AG09309 (cell line): Measurements from ENCODE around the gene USP49.
A peak's percentile ranks its signal among the peaks of the same experiment; 100 is the strongest.
"Not testable (repeated sequence)": the region's sequence is repeated elsewhere in the genome, so short reads cannot be mapped to it uniquely, and the experiment has no call there.

Source experiments
- DNase-seq: peaks from one replicate; pipeline ENCODE4 v3.0.0-alpha.2; 2010; ENCODE audit warnings: low read depth
- H3K4me3 ChIP-seq: 2 replicates; pipeline ENCODE4 v1.5.1; 2011; ENCODE audit warnings: mild to moderate bottlenecking, low read depth, low read length, moderate library complexity; ENCODE audit not compliant: control insufficient read depth
- TF ChIP-seq, protein P1 (sequence below): IDR thresholded peaks from 2 replicates; pipeline ENCODE4 v1.5.1; 2011; ENCODE audit warnings: mild to moderate bottlenecking, low read depth, low read length, inconsistent platforms; ENCODE audit not compliant: insufficient read depth, control insufficient read depth; ENCODE audit errors: missing control alignments

Gene USP49

GRCh38 chr6:41769376-41769775 lies 125.8 kb downstream of the USP49 start:
- TF ChIP-seq, protein P1, sequence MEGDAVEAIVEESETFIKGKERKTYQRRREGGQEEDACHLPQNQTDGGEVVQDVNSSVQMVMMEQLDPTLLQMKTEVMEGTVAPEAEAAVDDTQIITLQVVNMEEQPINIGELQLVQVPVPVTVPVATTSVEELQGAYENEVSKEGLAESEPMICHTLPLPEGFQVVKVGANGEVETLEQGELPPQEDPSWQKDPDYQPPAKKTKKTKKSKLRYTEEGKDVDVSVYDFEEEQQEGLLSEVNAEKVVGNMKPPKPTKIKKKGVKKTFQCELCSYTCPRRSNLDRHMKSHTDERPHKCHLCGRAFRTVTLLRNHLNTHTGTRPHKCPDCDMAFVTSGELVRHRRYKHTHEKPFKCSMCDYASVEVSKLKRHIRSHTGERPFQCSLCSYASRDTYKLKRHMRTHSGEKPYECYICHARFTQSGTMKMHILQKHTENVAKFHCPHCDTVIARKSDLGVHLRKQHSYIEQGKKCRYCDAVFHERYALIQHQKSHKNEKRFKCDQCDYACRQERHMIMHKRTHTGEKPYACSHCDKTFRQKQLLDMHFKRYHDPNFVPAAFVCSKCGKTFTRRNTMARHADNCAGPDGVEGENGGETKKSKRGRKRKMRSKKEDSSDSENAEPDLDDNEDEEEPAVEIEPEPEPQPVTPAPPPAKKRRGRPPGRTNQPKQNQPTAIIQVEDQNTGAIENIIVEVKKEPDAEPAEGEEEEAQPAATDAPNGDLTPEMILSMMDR = no peak
- DNase-seq = no peak
- H3K4me3 ChIP-seq = no peak overlapping the region

GRCh38 chr6:41768545-41769308 lies 126.4 kb downstream of the USP49 start:
- no peak for DNase-seq
- TF ChIP-seq, protein P1 = no peak
- H3K4me3 ChIP-seq = no peak overlapping the region

DNA sequence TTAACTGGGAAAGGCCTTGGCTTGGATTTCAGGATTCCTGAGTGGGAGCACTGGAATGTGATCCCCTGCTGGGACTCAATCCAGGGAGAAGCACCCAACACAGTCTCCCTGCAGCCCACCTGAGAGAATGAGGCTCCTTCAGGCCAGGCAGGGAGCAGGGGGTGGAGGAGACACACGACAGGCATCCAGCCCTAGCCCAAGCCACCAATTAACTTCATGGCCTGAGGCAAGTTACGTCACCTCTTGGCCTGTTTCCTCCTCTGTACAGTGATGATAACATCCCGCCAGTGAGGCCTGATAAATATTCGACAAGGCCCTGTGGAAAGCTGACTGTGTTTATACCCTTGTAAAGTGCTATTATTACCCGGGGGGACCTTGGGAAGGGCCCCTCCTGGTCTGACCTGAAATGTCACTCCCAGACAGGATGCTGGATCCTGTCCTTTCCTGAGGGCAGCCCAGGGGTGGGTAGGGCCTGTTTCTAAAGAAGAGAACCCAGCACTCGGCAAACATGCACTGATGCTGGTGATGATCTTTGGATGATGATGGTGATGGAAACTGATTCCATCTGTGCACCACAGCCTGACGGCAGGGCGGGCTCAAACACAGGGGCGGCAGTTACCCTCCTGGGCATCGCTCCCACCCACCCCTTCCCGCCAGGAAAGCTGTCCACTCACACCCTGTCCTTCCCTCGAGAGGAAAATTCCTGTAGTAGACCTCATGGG lies 127.9 kb downstream of the USP49 start:
- DNase-seq = peak; percentile 75
- TF ChIP-seq, protein P1 = no peak
- no peak overlapping the region for H3K4me3 ChIP-seq

DNA sequence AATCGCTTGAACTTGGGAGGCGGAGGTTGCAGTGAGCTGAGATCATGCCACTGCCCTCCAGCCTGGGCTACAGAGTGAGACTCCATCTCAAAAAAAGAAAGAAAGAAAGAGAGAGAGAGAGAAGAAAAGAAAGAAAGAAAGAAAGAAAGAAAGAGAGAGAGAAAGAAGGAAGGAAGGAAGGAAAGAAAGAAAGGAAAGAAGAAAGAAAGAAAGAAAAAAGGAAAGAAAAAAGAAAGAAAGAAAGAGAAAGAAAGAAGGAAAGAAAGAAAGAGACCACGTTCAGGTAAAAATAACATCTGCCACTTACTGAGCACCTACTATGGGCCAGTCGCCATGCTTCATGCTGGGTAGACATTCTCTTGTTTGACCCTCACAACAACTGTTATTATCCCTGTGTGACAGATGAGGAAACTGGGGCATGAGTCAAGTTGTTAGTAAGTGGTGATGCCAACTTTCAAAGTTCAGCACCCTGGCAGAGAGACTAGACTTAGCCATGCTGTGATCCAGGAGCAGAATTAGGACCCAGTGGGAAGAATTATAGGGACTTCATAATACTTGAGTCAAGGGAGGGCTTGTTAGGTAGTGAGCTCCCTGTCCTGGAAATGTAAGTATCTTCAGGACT lies 129.0 kb downstream of the USP49 start:
- H3K4me3 ChIP-seq, DNase-seq: not testable (repeated sequence)

GRCh38 chr6:41763470-41763869 lies 131.7 kb downstream of the USP49 start:
- TF ChIP-seq, protein P1 = no peak
- no peak for DNase-seq
- no peak overlapping the region for H3K4me3 ChIP-seq

GRCh38 chr6:41759905-41760579 lies 135.1 kb downstream of the USP49 start:
- H3K4me3 ChIP-seq = no peak overlapping the region
- DNase-seq = no peak
- TF ChIP-seq, protein P1 = no peak
